A549 (cell line): ENCODE results near the gene FAM199X. TPM values are rescaled to one million over a fixed set of nuclear protein-coding genes. Genes with fewer than 3 reads are reported as not detected.
A peak's percentile ranks its signal among the peaks of the same experiment; 100 is the strongest.

ENCODE experiments used
- ATAC-seq, 2 experiments: fragments of 200-7000 bp in 1 of 2; fragments of >200 bp in 1 of 2; cut with Nextera tagmentation in 1 of 2; cut with Tn5 transposase in 1 of 2; 3 replicates each; pipeline versions ENCODE4 v1.8.0 to v1.9.1; 2018 to 2020; ENCODE audit warnings: mild to moderate bottlenecking in 1 of 2, moderate library complexity in 1 of 2
- CTCF ChIA-PET: fragments of 300-600 bp; sonication (Branson Sonifier 250); formaldehyde crosslinking; extraction: SDS; loops from one replicate; lab custom pipeline; 2021; ENCODE audit warnings: antibody characterized with exemption, inconsistent platforms; lab: Yijun Ruan, JAX
- POLR2A ChIA-PET: fragments of 350-600 bp; formaldehyde crosslinking; extraction: SDS; loops from one replicate; lab custom pipeline; 2021; ENCODE audit warnings: antibody characterized with exemption, inconsistent platforms; lab: Yijun Ruan, JAX
- DNase-seq, 2 experiments: peaks; one replicate each; pipeline versions ENCODE4 v3.0.0 to v3.0.0-alpha.2; 2011 to 2016; ENCODE audit warnings: low read depth in 1 of 2, low spot score in 1 of 2
- FAIRE-seq: peaks from 2 replicates; lab custom pipeline; 2011; peaks lifted over from hg19 to GRCh38; lab: Jason Lieb, UNC
- H3K27ac ChIP-seq, 2 experiments: fragments of >200 bp; sonication (Bioruptor Twin); formaldehyde crosslinking; 3 replicates each; pipeline ENCODE4 v1.5.1; 2016 to 2017
- H3K4me1 ChIP-seq: fragments of >200 bp; sonication (Bioruptor Twin); formaldehyde crosslinking; 3 replicates; pipeline ENCODE4 v1.6.1; 2016
- H3K4me2 ChIP-seq: fragments of >200 bp; sonication (Bioruptor Twin); formaldehyde crosslinking; 3 replicates; pipeline ENCODE4 v1.6.1; 2016
- H3K4me3 ChIP-seq: fragments of >200 bp; sonication (Bioruptor Twin); formaldehyde crosslinking; 3 replicates; pipeline ENCODE4 v1.5.1; 2016
- H3K9me3 ChIP-seq: fragments of >200 bp; sonication (Bioruptor Twin); formaldehyde crosslinking; 3 replicates; pipeline ENCODE4 v1.6.1; 2016
- CEBPB ChIP-seq, 2 experiments: fragments of >200 bp in 1 of 2; sonication (Bioruptor Twin) in 1 of 2; formaldehyde crosslinking in 1 of 2; IDR thresholded peaks; 2 replicates each; pipeline ENCODE4 v1.6.1; 2012 to 2016
- CHD4 ChIP-seq: fragments of 200-600 bp; sonication (generic); IDR thresholded peaks from 2 replicates; pipeline ENCODE4 v1.6.1; 2016; ENCODE audit warnings: antibody characterized with exemption, mild to moderate bottlenecking, borderline replicate concordance
- CTCF ChIP-seq: fragments of >200 bp; sonication (Bioruptor Twin); formaldehyde crosslinking; IDR thresholded peaks from 3 replicates; pipeline ENCODE4 v1.5.1; 2016
- E2F6 ChIP-seq: IDR thresholded peaks from 2 replicates; pipeline ENCODE4 v1.6.1; 2012; ENCODE audit warnings: low read depth, borderline replicate concordance
- EP300 ChIP-seq, 2 experiments: fragments of >200 bp; sonication (Bioruptor Twin); formaldehyde crosslinking; IDR thresholded peaks; 2 replicates in 1 of 2; 3 replicates in 1 of 2; pipeline ENCODE4 v1.6.1; 2016 to 2017
- HDAC2 ChIP-seq: fragments of 200-600 bp; sonication (generic); IDR thresholded peaks from 2 replicates; pipeline ENCODE4 v1.6.1; 2016
- HES2 ChIP-seq: fragments of >200 bp; sonication (Bioruptor Twin); formaldehyde crosslinking; IDR thresholded peaks from 2 replicates; pipeline ENCODE4 v1.6.1; 2016
- HOXA7 ChIP-seq: fragments of 250-450 bp; sonication (Bioruptor Pico); IDR thresholded peaks from 2 replicates; pipeline ENCODE4 v1.5.0; 2020; ENCODE audit warnings: mild to moderate bottlenecking, moderate library complexity
- HOXB13 ChIP-seq: fragments of 250-450 bp; sonication (Bioruptor Pico); IDR thresholded peaks from 2 replicates; pipeline ENCODE4 v1.5.0; 2020; ENCODE audit warnings: low read depth, mild to moderate bottlenecking, moderate library complexity
- JUN ChIP-seq, 2 experiments: fragments of >200 bp; sonication (Bioruptor Twin); formaldehyde crosslinking; IDR thresholded peaks; 2 replicates in 1 of 2; 3 replicates in 1 of 2; pipeline ENCODE4 v1.6.1; 2016 to 2017
- JUNB ChIP-seq: fragments of >200 bp; sonication (Bioruptor Twin); formaldehyde crosslinking; IDR thresholded peaks from 2 replicates; pipeline ENCODE4 v1.6.1; 2016
- KDM5A ChIP-seq: fragments of 200-600 bp; sonication (generic); IDR thresholded peaks from 2 replicates; pipeline ENCODE4 v1.6.1; 2016; ENCODE audit warnings: antibody characterized with exemption, mild to moderate bottlenecking
- MYC ChIP-seq: IDR thresholded peaks from 2 replicates; pipeline ENCODE4 v1.6.1; 2012; ENCODE audit warnings: mild to moderate bottlenecking, inconsistent platforms, low read length, improper control_type of control experiment, borderline replicate concordance
- PHF8 ChIP-seq: fragments of 200-600 bp; sonication (generic); IDR thresholded peaks from 2 replicates; pipeline ENCODE4 v1.6.1; 2016; ENCODE audit warnings: low read depth, mild to moderate bottlenecking, antibody characterized with exemption, moderate library complexity, borderline replicate concordance
- POLR2A ChIP-seq: IDR thresholded peaks from 2 replicates; pipeline ENCODE4 v1.6.1; 2012; ENCODE audit warnings: mild to moderate bottlenecking, low read length
- POLR2AphosphoS2 ChIP-seq: conservative IDR thresholded peaks from 2 replicates; pipeline ENCODE4 v1.6.1; 2012; ENCODE audit warnings: low read length, improper control_type of control experiment, inconsistent platforms
- RAD21 ChIP-seq, 2 experiments: fragments of >200 bp in 1 of 2; sonication (Bioruptor Twin) in 1 of 2; formaldehyde crosslinking in 1 of 2; IDR thresholded peaks in 1 of 2; conservative IDR thresholded peaks in 1 of 2; 2 replicates in 1 of 2; 3 replicates in 1 of 2; pipeline ENCODE4 v1.6.1; 2012 to 2018; ENCODE audit warnings: inconsistent platforms in 1 of 2
- RARB ChIP-seq: fragments of 250-450 bp; sonication (Bioruptor Pico); IDR thresholded peaks from 2 replicates; pipeline ENCODE4 v1.8.0; 2021; ENCODE audit warnings: mild to moderate bottlenecking, moderate library complexity
- RFX5 ChIP-seq: fragments of 450-650 bp; IDR thresholded peaks from 2 replicates; pipeline ENCODE4 v1.7.1; 2014; ENCODE audit warnings: antibody characterized with exemption, mild to moderate bottlenecking, moderate library complexity
- RNF2 ChIP-seq: fragments of 200-600 bp; sonication (generic); IDR thresholded peaks from 2 replicates; pipeline ENCODE4 v1.6.1; 2016; ENCODE audit warnings: low read depth, mild to moderate bottlenecking, antibody characterized with exemption, moderate library complexity, borderline replicate concordance
- SREBF2 ChIP-seq: fragments of 450-650 bp; IDR thresholded peaks from 2 replicates; pipeline ENCODE4 v1.6.1; 2014; ENCODE audit warnings: mild to moderate bottlenecking, moderate library complexity
- ZC3H11A ChIP-seq: fragments of 450-650 bp; IDR thresholded peaks from 2 replicates; pipeline ENCODE4 v1.6.1; 2014; ENCODE audit warnings: antibody characterized with exemption, mild to moderate bottlenecking
- ZNF302 ChIP-seq: fragments of 250-450 bp; sonication (Bioruptor Pico); IDR thresholded peaks from 2 replicates; pipeline ENCODE4 v1.9.0; 2021; ENCODE audit warnings: inconsistent platforms, mild to moderate bottlenecking, moderate library complexity
- WGBS: methylation state at CpG from one replicate; pipeline ENCODE4 v1.1.6; 2017; ENCODE audit errors: missing lambda C conversion rate; 5-methylcytosine and 5-hydroxymethylcytosine counted together
- polyA plus RNA-seq, 4 experiments: library from polyadenylated mRNA; depleted of rRNA in 3 of 4; stranded (reverse); fragments of >200 nt; fragmentation: RNase III in 1 of 4; extraction: RNeasy Plus Mini Kit Qiagen cat#74134 plus additional on column Dnase treatment in 1 of 4; gene quantifications; 2 replicates in 3 of 4; 3 replicates in 1 of 4; pipeline ENCODE4 v1.2.3, GENCODE V29; 2011 to 2017

The FAM199X gene
- polyA plus RNA-seq, 2 of the 4 experiments (the other 2 are of a cell fraction): 20.1 to 26.4 TPM

DNA sequence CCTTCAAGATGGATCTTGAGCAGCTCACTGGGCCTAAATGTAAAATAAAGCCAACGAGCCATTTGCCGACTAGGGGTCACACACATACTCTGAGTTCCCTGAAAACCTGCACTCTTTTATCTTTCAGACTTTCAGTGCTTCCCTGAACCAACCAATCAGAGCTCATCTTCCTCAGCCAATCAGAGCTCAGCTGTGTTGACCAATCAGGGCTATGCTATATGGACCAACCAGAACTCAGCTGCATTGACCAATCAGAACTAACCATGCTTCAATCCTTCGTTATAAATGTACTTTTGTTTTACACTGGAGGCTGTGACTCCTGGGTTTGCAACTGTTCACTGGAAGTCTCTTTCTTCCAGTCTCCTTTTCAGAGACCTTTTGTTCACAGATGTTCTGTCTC is 28.8 kb upstream of the FAM199X start:
- TF ChIP-seq POLR2AphosphoS2 (no peak), RFX5 (no peak), JUNB (no peak), CEBPB (IDR thresholded peaks at IDR 0.05) (no peak), SREBF2 (no peak), JUN (IDR thresholded peaks at IDR 0.05) (no peak), HOXB13 (CRISPR knock-in tag) (no peak), KDM5A (no peak), CTCF (no peak), ZC3H11A (no peak), PHF8 (no peak), RARB (CRISPR knock-in tag) (no peak), HDAC2 (no peak), ZNF302 (no peak)
- TF ChIP-seq, all 56 proteins: peak for 0
- peak in 1 of 2 experiments; percentile 60; a peak in 3 of 6 replicates for ATAC-seq
- POLR2A ChIA-PET: interaction anchor here (1.0 kb wide), 1 partner anchor 19 kb away, joined by 3 read pairs; the partner anchor contains the start of gene SLC25A53

DNA sequence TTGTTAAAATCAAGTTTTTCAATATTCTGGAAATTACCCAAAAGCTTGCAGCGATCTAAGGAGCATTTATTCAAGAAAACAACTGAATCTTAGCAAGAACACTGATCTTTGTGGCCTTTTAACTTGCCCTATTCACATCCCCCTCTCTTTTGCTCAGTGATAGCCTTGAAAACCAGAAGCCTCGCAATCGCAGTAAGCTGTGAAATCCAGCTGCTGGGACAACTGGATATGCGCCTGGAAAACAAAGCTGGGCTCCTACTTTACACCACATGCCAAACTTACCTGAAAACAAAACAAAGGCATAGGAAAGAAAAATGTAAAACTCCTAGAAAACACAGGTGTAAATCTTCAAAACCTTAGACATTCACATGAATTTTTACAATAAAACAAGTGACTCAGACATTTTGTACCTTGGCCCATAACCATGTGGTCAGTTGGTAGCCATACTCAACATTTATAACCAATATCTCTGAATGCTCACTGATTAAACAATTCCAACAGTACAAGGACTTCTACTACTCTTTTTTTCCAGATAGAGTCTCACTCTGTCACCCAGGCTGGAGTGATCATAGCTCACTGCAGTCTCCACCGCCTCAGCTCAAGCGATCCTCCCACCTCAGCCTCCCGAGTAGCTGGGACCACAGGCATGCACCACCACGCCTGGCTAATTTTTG is 25.0 kb upstream of the FAM199X start:
- TF ChIP-seq MYC: no peak
- TF ChIP-seq EP300 (IDR thresholded peaks at IDR 0.05): no peak
- TF ChIP-seq HOXA7: no peak
- TF ChIP-seq RNF2: no peak
- no peak for TF ChIP-seq HES2
- no peak for TF ChIP-seq RAD21 (conservative IDR thresholded peaks at IDR 0.05 in 1 of 2, IDR thresholded peaks at IDR 0.05 in 1 of 2)
- TF ChIP-seq CHD4: no peak
- TF ChIP-seq POLR2A: no peak
- no peak for TF ChIP-seq E2F6
- no peak for TF ChIP-seq KDM5A
- no peak for TF ChIP-seq RFX5
- no peak for TF ChIP-seq POLR2AphosphoS2
- H3K4me3 ChIP-seq: no peak overlapping the region
- 90% methylated on average over 8 of the region's 8 CpGs for WGBS
- H3K4me2 ChIP-seq: no peak overlapping the region
- CTCF ChIA-PET: interaction anchor here (1.0 to 1.2 kb wide), 2 partner anchors 16 to 22 kb away, joined by 3 to 5 read pairs; no protein-coding TSS in a partner anchor
- POLR2A ChIA-PET: no interaction called here
- H3K27ac ChIP-seq: no peak overlapping the region
- H3K4me1 ChIP-seq: no peaks in the 10 kb centered on the region
- no peaks in the 10 kb centered on the region for H3K9me3 ChIP-seq
- no peak for FAIRE-seq
- no peak for ATAC-seq
- DNase-seq: no peak

More for the DNA sequence above, 28.8 kb upstream of the FAM199X start:
- 85% methylated on average over 3 of the region's 3 CpGs for WGBS
- FAIRE-seq: peak; percentile 70
- DNase-seq: peak in 1 of 2 experiments; percentile 55
- CTCF ChIA-PET: interaction anchor here (1.0 to 2.6 kb wide), 7 partner anchors 12 to 447 kb away, joined by 3 to 18 read pairs (median 7); no protein-coding TSS in a partner anchor
- Histone ChIP-seq H3K4me3 (no peak overlapping the region), H3K9me3 (no peaks in the 10 kb centered on the region), H3K4me1 (no peaks in the 10 kb centered on the region), H3K27ac (no peak overlapping the region), H3K4me2 (no peak overlapping the region)
